ENCODE results near the gene GOT1.

The GOT1 gene

DNA sequence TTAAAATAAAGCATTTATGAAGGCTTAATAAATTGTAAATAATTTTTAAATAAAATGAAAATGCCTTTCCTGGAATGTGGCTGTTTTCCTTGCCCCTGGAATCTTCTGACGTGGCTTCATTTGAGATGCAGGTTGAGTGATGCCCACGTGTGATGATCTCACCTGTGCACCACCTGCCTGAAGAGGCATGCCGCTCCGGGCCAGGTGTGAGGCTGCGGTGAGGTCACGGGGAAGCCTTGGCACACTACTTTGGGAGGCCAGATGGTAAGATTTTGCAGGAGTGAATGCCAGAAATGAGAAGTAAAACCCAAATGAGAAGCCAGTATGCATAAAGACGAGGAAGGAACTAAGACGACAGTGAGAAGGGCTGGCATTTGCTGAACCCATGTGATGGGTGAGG lies 36.2 kb downstream of the GOT1 start:
- no peak for DNase-seq

DNA sequence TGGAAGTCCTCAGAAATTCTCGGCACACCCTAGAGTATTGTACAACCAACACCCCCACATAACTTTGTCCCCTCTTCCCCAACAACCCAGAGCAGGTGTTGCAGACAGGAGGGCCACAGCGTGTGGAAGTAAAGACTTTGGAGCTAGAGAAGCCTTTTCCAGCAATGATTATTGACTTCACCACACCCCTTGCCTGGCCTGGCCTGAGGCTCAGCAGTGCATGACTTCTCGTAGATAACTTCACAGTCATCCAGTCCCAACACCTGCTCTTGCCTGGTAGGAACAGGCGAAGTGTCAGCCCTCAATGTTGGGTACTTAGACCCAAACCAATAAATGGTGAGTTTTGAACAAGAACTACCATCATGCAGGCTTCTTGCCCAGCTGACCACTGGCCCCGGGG lies 36.7 kb downstream of the GOT1 start:
- no peak for DNase-seq

DNA sequence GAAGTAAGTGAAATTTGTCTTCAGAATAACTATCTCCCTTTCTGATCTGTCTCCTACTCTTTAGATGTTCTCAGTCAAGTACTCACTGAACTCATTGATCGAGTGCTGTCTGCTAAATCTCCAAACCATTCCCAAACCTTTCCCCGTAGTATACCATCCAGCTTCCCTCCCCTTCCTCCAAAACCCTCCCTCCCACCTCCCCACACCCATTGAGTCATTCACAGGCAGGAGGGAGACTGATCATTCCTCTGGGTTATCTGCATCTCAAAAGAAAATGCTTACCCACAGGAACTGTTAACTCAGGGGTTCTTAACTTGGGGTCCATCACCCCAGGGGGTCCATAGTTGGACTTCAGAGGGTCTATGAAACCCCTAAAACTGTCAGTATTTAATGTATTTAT lies 37.4 kb downstream of the GOT1 start:
- DNase-seq, result no peak

DNA sequence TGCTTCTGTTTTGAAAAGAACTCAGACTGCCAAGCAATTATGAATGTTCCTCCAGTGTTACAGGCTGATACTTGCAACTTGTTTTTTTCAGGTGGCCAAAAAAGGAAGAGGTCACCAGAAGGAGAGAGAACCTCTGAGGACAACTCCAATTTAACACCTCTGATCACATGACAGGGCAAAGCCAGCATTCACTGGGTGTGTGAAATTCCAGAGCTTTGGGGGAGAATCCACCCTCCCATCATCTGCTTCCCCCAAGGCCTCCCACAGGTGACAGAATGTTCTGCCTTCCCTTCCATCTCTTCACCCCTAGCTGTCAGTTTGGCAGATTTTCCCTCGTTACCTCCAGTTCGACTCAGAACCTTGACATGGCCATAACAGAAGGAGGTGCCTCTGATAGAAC lies 39.1 kb downstream of the GOT1 start:
- DNase-seq, result no peak

DNA sequence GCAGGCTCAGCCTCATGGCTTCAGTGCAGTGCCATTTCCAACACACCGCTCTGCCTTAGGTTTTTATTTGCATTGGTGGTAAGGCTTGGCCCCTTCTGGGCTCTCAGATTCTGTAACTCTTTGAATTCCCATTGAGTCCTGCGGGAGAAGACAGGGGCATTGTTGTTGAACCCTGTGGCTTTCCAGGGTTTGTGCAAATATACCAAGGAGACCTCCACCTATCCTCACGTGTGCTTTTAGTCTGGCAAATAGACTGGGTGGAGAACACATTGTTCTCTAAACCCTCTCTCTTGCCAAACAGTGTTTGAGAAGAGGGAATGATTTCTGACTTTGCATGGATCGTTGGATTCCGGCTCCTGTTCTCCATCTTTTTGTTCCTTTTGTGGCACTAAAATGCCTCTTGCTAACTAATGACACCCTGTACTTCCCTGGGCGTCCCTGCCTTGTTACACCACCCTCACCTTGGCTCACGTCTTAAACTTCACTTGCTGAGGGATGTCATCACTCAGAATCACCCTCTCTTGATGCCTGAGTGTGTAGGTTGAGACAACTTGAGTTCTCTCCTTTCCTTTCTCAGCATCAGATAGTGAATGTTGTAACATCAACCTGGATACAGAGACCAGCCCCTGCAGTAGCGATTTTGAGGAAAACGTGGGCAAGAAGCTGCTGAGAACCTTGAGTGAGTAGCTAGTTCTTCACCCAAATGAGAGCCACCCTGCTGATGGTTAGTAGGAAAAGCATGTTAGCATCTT lies 40.5 kb downstream of the GOT1 start:
- no peak for DNase-seq

DNA sequence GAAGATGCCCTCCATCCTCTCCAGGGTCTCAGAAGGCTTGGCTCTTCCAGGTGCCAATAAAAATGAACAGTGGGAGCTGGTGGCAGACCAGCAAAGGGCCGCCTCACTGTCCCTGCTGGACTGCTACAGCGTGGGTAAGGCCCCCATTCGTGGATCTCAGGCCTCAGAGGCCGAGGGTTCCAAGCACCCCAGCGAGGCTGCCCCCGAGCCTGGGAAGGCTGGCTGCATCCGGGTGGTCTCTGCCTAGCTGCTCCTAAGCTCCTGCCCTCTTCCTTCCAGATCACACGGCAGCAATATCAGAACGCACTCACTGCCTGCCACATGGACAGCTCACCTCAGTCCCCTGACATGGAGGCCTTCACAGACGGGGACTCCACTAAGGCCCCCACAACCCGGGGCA lies 42.9 kb downstream of the GOT1 start:
- DNase-seq, result no peak

DNA sequence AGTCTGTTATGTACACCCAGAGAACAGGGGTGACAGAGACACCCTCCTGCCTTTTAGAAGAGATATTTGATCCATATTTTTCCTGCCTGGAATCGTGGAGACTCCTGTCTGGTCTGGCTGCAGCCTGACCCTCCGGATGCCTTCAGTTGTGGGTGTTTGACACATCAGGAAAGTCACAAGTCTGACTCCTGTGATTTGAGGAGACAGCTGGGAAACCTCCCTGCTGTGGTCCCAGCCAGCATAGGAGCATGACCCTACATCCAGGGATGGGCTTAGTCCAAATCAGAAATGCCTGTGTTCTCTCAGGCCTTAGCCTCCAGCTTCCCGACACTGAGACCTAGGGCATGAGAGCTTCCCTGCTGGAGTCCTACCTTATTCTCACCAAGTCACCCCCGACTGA lies 43.4 kb downstream of the GOT1 start:
- DNase-seq, result no peak

DNA sequence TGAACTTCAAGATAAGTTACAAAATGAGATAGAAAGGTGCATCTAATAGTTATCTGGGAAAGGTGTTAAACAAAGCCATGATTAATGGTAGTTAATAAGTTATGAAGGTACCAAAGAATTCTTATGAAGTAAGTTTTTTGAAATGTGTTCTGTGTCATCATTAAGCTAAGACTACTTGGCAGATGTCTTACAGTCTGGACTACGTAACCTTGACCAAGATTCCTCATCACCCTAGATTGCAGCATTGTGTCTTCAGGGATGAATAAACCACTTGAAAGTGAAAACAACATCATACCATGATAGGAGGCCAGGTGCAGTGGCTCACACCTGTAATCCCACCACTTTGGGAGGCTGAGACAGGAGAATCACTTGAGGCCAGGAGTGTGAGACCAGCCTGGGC lies 48.2 kb downstream of the GOT1 start:
- DNase-seq, result no peak

DNA sequence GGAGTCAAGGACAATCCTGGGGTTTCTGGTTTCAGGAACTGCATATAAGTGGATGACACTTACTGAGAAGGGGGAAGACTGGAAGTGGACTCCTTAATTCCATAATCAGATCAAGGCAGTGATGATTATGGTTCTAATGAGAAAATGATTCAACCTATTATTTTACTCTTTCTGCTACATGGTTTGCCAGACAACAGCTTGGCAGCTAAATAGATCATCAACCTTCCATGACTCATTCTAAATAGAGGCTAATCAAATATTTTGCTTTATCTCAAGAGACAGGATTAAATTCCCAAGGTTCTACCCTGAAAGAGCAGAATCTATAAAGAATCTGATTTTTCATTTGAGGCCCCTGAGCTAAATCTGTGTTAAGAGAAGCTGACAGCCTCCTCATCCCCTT lies 55.0 kb downstream of the GOT1 start:
- DNase-seq, result no peak

DNA sequence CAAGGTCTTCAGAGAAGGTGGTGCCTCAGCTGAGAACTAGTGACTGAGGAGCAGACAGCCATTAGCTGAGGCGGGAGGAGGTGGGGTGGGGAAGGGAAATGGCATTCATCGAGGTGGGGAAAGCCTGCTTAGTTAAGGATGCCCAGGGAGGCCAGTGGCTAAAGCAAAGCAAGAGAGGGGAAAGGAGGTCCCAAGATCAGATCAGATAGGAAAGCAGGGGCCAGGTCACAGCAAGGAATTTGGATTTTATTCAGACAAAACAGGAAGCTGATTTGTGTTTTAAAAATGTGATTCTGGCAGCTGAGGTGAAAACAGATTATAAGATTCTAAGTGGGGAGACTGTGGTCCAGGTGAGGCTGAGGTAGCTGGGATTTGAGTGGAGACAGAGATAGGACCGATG lies 55.5 kb downstream of the GOT1 start:
- DNase-seq, result no peak

DNA sequence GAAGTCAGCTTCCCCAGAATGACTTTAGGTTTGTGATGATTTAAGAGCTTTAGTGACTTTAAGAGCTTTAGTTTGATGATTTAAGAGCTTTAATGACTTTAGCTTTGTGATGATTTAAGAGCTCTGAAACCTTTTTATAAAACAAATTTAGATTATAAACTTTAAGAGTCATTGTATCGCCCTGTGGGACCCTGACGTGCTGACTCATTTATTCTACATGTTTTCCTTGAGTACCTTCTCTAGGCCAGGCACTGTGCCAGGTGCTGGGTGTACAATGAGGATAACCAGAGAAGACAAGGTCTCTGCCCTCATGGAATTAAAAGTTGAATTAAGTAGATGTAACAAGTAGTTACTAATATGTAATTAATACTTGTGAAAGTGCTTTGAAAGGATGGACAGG lies 55.9 kb downstream of the GOT1 start:
- DNase-seq, result no peak

DNA sequence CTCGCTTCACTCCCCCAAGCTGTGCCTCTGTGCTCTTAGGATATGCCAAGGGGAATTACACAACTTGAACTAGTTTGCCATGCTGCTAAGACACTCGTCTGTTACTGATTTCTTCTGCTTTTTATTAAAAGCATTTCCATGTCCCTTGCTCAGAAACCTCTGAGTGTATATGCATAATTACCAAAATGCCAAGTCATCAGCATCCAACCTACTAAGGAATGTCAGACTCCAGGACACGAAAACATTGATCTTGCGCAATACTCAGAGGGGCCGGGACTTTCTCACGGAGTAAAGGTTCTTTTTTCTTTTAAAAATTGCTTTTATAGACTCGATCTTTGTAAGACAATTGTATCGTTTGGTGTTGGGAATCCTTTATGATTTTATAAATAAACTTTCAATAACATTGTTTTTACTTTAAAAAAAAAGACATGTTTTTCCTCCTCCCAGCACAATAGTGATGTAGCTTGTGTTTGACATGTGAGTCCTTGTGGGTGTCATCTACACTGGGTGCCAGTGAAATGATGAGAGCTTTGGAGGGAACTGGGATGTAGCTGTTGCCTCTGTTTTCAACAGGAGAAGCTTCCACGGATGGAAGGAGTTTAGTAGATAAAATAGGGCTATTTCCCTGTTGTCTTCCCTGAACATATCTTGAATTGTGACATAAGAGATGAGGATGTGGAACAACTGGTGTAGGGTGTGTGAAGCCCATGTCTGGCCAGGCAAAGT lies 57.7 kb downstream of the GOT1 start:
- DNase-seq, result no peak

DNA sequence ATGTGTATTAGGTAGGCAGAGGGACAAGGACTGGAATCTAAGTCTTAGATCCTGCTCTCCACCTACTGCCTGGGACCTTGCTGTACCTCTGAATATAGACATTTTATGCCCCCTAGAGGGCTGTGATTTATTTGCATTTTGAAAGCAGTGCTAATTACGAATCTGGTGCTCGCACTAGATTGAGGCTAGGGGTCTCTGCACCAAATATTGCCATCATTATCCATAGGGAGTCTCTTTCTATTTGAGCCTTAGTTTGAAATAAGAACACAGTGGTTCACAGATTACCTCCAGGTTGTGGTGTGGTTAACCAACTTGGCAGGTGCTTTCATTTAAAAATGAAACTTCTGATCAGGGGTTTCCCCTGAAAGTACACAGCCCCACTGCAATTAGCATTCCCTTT lies 59.4 kb downstream of the GOT1 start:
- no peak for DNase-seq

DNA sequence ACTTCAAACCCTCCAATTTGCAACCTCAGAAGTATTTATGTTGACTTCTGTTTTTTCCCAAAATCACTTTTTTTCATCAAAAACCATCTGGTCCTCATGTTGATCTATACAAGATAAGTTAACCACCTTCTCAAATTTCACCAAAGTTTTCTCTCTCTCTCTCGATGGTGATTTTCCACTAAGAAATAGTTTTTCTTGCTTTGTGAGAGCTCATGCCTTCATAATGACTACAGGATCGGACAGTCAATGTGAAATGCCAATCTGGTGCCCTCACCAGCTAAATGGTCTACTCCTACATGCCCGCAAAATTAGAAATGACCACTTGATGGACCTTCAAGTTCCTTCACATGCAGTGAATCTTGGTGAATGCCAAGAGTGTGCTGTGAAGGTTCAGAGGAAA lies 60.9 kb downstream of the GOT1 start:
- DNase-seq, result no peak

DNA sequence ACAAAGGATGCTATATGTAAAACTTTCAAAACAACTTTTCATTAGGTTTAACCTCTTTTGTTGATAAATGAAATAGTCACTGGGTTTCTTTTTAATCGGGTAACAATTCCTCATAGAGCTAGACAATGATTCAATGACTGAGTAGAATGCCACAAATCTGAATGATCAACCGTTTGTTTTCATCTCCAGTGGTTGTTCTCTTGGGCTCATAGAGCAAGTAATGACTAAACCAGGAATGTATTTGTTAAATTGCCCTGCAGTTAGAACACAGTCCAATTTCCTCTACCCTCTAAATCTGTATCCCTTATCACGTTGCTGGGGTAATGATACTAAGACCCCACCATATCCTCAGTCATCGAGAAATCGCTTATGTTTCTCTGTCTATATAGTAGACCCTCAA lies 61.3 kb downstream of the GOT1 start:
- no peak for DNase-seq

DNA sequence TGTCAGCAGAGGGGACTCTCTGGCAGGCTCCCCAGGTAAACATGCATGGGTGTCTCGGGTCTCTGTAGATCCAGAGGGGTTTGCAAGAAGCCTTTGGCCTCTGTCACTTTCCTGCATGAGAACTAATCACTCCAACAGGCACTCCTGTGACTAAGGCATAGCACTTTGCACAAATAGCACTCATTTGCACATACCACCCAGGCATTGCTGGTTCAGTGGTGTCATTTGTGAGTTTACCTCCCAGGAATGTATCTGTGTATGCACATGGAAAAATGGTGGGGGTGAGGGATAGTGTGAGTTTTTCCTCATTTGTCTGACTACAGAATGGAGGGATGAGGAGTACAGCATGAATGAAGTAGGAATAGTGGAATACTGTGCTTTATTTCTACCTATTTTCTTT lies 61.8 kb downstream of the GOT1 start:
- DNase-seq, result no peak

DNA sequence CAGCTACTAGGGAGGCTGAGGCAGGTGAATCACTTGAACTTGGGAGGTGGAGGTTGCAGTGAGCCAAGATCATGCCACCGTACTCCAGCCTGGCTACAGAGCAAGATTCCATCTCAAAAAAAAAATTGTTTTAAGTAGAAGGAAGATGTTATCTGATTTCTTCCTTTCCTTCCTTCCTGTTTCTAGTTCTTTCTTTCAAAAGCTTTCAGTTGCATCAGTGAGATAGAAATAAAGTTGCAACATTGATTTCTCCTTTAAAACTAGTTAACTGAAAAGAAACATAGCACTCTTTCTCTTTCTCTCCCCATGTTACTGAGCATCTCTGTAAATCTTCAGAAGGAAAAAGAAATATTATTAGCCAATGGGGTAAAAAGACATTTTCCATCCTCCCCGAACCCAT lies 63.8 kb downstream of the GOT1 start:
- no peak for DNase-seq

DNA sequence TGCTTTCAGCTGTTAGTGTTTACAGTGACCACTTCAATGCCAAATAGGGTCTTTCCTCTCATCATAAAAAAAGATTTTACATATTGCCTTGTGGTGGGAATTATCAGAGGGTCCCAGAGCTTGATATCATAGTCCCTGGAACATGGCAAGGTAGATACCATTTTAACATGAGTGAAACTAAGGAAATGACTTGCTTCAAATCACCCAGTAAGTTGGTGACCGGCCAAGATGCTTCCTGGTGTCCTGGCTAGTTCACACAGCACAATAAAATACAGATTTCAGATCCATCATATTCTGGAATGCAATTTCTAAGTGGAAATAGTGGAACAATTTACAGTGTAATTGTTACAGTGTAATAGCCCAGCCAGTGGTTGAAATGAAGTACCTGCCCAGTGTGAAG lies 64.7 kb downstream of the GOT1 start:
- no peak for DNase-seq

DNA sequence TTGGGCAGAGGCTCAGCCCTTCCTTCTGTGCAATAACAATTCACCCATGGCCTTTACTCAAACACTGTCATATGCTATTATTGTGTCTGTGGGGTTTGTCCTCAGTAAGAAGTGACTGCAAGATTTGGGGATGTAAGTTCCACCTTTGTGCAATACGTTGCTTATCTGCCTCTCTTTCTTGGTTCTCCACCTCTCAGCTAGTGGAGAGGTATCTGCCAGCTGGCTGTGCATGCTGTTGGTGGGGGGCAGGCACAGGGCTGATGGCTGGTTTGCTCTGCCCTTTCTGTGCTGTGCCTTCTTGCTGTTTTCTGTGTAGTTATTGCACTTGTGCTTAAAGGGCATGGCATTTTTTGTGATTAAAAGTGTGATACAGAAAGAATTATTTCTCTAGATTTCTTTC lies 65.1 kb downstream of the GOT1 start:
- no peak for DNase-seq

DNA sequence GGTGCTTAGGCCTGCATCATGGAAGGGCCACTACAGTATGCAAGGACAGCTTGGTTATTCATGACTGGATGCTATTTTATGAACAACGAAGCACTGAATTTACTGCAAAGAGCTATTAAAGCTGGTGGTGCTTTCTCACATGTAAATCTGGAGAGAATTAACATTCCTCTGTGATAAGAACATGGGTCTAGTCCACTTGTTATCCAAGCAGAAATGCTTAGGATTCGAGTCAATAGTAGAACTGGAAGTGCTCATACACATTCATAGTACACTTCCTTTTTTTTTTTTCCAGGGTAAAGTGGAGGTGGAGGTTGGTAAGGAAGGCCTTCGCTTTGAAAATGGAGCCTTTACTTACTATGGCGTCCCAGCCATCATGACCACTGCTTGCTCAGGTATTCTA lies 66.3 kb downstream of the GOT1 start:
- no peak for DNase-seq

DNA sequence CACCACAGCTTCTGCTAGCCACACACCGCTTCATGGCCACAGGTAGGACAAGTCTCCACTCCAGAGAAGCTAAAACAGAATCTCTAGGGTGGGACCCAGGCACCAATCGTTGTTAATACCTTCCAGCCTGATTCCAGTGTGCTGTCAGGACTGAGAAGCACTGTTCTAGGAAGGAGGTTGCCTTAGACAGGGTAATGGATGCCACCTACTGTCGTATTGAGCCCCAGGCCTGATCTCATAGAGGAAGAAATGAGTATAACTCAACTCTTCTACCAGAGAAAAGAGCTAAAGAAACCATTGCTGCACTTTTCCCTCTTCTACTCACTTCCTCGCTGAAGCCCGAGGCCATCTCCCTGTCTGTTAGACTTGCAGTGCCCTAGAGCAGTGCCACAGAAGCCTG lies 69.5 kb downstream of the GOT1 start:
- DNase-seq, result no peak

DNA sequence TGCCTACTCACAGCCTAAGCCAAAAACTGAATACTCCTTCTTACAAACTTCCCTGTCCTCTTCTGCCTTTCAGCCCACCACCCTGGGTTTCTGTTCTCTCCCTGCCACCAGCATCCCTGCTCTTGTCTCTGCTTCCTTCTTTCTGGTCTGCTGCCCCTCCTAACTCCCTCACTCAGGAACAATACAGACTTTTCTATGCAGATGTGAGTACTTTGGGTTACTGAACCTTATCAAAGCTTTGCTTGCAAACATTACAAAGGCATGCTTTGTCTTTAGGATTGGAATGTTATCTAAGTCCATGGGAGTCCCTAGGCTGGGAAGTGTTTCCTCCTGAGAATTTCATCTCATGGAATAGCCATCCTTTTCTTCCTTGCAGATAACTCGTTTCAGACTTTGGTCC lies 72.3 kb downstream of the GOT1 start:
- no peak for DNase-seq

DNA sequence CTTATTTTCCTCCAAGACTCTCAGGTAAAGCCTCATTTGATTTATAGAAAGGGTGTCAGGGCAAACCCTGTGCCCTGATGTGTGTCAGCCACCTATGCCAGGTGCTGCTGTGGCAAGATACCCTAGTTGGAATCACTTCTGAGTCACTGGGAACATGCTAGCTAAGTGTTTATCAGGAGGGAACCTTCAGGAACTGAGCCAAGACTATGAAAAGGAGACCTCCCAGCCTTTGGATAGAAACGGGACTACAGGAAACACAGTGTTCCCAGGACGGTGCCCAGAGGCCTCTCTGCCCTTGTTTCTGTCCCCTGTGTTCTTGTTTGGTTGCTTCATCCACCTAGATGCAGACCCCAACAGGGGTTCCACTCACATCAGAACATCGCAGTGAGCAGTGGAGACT lies 72.7 kb downstream of the GOT1 start:
- no peak for DNase-seq

DNA sequence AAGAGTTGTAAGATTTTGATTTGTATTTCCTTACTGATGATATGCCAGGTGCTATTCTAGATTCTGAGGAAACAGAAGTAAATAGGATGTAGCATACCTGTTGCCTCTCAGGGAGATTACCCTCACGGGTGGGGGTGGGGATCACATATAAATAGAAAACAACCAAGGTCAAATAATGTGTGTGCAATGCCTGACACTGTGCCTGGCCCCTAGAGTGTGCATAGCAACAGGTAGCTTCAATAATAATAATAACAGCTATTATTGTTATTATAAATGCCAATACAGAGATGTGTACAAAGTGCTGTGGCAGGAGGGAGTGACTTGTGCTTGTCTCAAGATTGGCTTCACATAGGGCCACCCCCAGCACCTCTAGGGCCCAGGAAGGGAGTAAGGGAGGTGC lies 77.2 kb downstream of the GOT1 start:
- no peak for DNase-seq

DNA sequence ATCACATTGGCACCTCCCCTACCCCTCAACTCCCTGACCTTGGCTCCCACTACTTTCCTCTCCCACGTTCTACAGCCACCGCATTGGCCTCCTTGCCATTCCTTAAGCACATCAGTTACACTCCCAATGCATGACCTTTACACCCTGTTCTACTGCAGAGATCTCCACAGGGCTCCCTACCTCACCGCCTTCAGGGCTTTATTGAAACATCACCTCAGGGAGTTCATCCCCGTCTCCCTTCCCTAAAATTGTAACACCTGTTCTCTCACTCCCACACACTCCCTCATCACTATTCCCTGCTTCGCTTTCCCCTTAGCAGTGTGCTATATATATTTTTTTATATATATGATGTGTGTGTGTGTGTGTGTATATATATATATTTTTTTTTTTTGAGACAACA lies 82.8 kb downstream of the GOT1 start:
- DNase-seq, result no peak

All from T-helper 1 cell (primary cell).